Activated CD8-positive, alpha-beta T cell treated with anti-CD3 and anti-CD28 coated beads for 36 hours (primary cell): ENCODE results near the gene SMIM12. TPM values are rescaled to one million over a fixed set of nuclear protein-coding genes. Genes with fewer than 3 reads are reported as not detected.

ENCODE experiments used
- ATAC-seq: fragments of 200-7000 bp; cut with Tn5 transposase; one replicate; pipeline ENCODE4 v1.10.0; 2021; ENCODE audit warnings: mild to moderate bottlenecking, moderate library complexity
- CTCF ChIA-PET: fragments of 350-600 bp; sonication (Branson Sonifier 250); formaldehyde crosslinking; loops from one replicate; lab custom pipeline; 2021; ENCODE audit warnings: antibody characterized with exemption; lab: Charles Lee
- POLR2A ChIA-PET: fragments of 350-600 bp; sonication (Branson Sonifier 250); formaldehyde crosslinking; loops from one replicate; lab custom pipeline; 2021; ENCODE audit warnings: antibody characterized with exemption; lab: Charles Lee
- DNase-seq: peaks from one replicate; pipeline ENCODE4 v3.0.0-alpha.2; 2020
- H3K27ac Mint-ChIP-seq: one replicate; pipeline ENCODE4 v1.8.0; 2021; ENCODE audit warnings: mild to moderate bottlenecking, mixed read lengths
- H3K27me3 Mint-ChIP-seq: one replicate; pipeline ENCODE4 v1.8.0; 2021; ENCODE audit warnings: mixed read lengths
- H3K36me3 Mint-ChIP-seq: one replicate; pipeline ENCODE4 v1.8.0; 2021; ENCODE audit warnings: low read depth, mixed read lengths
- H3K4me1 Mint-ChIP-seq: one replicate; pipeline ENCODE4 v1.8.0; 2021; ENCODE audit warnings: low read depth, mixed read lengths
- H3K4me3 Mint-ChIP-seq: one replicate; pipeline ENCODE4 v1.8.0; 2021; ENCODE audit warnings: mild to moderate bottlenecking, moderate library complexity, mixed read lengths
- H3K9me3 Mint-ChIP-seq: one replicate; pipeline ENCODE4 v1.8.0; 2021; ENCODE audit warnings: mixed read lengths
- intact Hi-C: fragments of 100-400 bp; cut with micrococcal nuclease; formaldehyde crosslinking; loops from one replicate; pipeline ENCODE4 v1.10.0; 2022
- total RNA-seq, 2 experiments: library from RNA; stranded (reverse); gene quantifications; one replicate each; pipeline ENCODE4 v1.2.3, GENCODE V29; 2021
- TF ChIP-seq, protein P1 (sequence below): fragments of 200-600 bp; IDR thresholded peaks from one replicate; pipeline ENCODE4 v1.8.0; 2022; ENCODE audit warnings: antibody characterized with exemption, mild to moderate bottlenecking

The SMIM12 gene
- total RNA-seq, 2 experiments from 2014 or later: 36.6 to 37.5 TPM

DNA sequence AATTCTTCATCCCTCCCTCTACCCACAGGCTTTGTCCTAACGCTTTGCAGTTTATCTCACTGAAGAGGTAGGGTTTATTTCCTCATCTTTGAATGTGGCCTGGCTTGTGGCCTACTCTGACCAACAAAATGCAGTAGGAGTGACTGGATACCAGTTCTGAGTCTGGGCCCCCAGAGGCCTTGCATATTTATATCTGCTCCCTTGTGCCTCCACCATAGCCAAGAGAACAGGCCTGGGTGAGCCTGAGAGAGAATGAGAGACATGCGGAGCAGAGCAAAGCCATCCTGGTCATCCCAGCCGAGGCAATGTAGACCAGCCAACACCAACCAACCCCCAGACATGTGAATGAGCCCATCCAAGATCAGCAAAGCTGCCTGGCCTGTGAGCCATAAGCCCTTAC is 30.3 kb downstream of the SMIM12 start:
- Mint-ChIP-seq H3K4me3 (no peak overlapping the region), H3K27ac (no peak overlapping the region), H3K4me1 (no peaks in the 10 kb centered on the region), H3K27me3 (no peaks in the 10 kb centered on the region), H3K9me3 (no peaks in the 10 kb centered on the region), H3K36me3 (no peaks in the 10 kb centered on the region)
- ChIA-PET POLR2A (no interaction called here), CTCF (no interaction called here)
- TF ChIP-seq, protein P1, sequence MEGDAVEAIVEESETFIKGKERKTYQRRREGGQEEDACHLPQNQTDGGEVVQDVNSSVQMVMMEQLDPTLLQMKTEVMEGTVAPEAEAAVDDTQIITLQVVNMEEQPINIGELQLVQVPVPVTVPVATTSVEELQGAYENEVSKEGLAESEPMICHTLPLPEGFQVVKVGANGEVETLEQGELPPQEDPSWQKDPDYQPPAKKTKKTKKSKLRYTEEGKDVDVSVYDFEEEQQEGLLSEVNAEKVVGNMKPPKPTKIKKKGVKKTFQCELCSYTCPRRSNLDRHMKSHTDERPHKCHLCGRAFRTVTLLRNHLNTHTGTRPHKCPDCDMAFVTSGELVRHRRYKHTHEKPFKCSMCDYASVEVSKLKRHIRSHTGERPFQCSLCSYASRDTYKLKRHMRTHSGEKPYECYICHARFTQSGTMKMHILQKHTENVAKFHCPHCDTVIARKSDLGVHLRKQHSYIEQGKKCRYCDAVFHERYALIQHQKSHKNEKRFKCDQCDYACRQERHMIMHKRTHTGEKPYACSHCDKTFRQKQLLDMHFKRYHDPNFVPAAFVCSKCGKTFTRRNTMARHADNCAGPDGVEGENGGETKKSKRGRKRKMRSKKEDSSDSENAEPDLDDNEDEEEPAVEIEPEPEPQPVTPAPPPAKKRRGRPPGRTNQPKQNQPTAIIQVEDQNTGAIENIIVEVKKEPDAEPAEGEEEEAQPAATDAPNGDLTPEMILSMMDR: no peak
- DNase-seq: no peak
- ATAC-seq: no peak
- intact Hi-C loops: no loop called here

DNA sequence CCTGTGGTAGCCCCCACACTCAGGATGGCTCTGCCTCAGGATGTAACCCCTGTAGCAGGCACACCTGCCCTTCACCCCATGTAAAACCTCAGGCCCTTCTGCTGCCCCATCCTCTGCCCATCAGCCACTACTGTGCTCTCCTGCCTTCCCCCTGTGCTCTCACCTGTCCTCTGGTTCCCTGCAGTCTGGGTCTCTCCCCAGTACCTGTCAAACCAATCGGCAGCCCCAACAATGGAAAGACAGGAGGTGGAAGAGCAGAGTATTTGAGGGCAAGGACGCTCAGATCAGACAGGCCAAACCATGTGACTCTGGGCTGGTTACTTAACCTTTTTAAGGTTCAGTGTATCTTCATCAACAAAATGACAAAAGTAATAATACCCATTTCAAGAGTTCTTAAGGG is 30.9 kb downstream of the SMIM12 start:
- ATAC-seq (no peak), DNase-seq (no peak)
- H3K9me3 Mint-ChIP-seq: no peaks in the 10 kb centered on the region
- H3K4me3 Mint-ChIP-seq: no peak overlapping the region
- TF ChIP-seq, protein P1: no peak
- intact Hi-C loops: no loop called here
- H3K27ac Mint-ChIP-seq: no peak overlapping the region
- H3K27me3 Mint-ChIP-seq: no peaks in the 10 kb centered on the region
- CTCF ChIA-PET: no interaction called here
- H3K36me3 Mint-ChIP-seq: no peaks in the 10 kb centered on the region
- POLR2A ChIA-PET: no interaction called here
- no peaks in the 10 kb centered on the region for H3K4me1 Mint-ChIP-seq

DNA sequence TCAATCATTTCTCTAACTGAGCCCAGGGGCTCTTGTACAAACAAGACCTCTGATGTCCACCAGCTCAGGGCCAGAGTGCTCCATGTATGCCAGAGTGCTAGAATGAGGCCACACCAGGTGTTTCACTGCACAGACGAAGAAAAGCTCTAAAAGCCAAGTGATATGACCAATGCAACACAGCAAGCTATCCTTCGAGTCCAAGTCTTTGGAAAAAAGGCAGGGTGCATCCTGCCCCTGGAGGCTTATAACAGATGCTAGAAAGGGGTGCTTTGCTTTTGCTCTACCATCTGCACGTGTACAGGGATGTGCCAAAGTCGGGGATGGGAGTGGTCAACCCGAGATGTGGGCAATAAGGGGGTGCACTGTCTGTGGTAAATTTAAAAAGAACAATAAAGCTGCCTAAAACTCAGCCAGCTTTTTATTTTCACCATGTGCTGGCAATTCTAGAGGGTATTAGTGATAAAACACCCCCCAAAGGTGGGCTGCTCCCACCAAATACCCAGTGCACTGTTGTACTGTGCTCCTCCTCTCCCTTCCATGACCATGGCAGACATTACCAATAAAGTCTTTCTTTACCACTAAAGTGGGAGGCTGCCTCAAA is 32.1 kb downstream of the SMIM12 start:
- ChIA-PET POLR2A (interaction anchor here (0.6 kb wide), 1 partner anchor 546 kb away, joined by 3 read pairs; no protein-coding TSS in a partner anchor), CTCF (interaction anchor here (1.1 to 1.2 kb wide), 2 partner anchors 25 to 41 kb away, joined by 3 read pairs; no protein-coding TSS in a partner anchor)
- no peaks in the 10 kb centered on the region for H3K36me3 Mint-ChIP-seq
- DNase-seq (no peak), ATAC-seq (no peak)
- intact Hi-C loops: no loop called here
- TF ChIP-seq, protein P1: no peak
- no peaks in the 10 kb centered on the region for H3K27me3 Mint-ChIP-seq
- no peak overlapping the region for H3K27ac Mint-ChIP-seq
- H3K4me3 Mint-ChIP-seq: no peak overlapping the region
- H3K9me3 Mint-ChIP-seq: no peaks in the 10 kb centered on the region
- no peaks in the 10 kb centered on the region for H3K4me1 Mint-ChIP-seq

DNA sequence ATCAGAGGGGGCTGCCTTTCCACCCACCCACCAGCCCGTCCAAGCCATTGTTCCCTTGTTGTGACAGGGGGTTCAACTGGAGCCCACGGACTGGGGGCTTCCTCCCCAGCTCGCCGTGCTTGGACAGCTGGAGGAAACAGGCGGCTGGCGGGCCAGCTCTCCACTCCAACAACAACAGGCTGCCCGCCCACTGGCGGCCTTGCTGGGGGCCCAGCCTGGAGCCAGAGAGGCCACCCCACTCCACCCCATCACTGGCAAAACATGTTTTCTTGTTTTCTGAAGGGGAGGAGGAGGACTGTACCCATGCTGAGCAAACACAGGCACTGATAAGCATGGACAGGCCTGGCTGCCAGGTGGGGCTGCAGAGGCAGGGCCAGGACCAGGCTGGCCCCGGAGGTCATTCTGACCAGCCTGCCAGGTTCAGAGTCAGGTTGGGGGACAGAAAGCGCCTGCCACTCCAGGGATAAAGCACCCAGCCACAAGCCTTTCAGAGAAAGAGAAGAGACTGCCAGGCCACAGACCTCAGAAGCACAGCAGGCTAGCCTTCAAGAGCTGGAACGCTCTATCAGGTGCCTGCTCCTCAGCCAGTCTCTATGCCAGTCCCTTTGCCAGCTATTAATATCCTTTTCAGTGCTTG is 34.0 kb downstream of the SMIM12 start:
- no peaks in the 10 kb centered on the region for H3K9me3 Mint-ChIP-seq
- DNase-seq (no peak), ATAC-seq (no peak)
- intact Hi-C loops: no loop called here
- CTCF ChIA-PET: interaction anchor here (1.1 kb wide), 1 partner anchor 27 kb away, joined by 3 read pairs; no protein-coding TSS in a partner anchor
- no peak overlapping the region for H3K27ac Mint-ChIP-seq
- no peaks in the 10 kb centered on the region for H3K36me3 Mint-ChIP-seq
- no peak overlapping the region for H3K4me3 Mint-ChIP-seq
- H3K27me3 Mint-ChIP-seq: no peaks in the 10 kb centered on the region
- TF ChIP-seq, protein P1: no peak
- H3K4me1 Mint-ChIP-seq: no peaks in the 10 kb centered on the region
- POLR2A ChIA-PET: no interaction called here

- Mint-ChIP-seq H3K36me3 (no peaks in the 10 kb centered on the region), H3K4me3 (no peak overlapping the region), H3K4me1 (no peaks in the 10 kb centered on the region), H3K9me3 (no peaks in the 10 kb centered on the region), H3K27me3 (no peaks in the 10 kb centered on the region), H3K27ac (no peak overlapping the region)
- ChIA-PET CTCF (interaction anchor here (0.9 kb wide), 1 partner anchor 24 kb away, joined by 3 read pairs; no protein-coding TSS in a partner anchor), POLR2A (interaction anchor here (1.2 kb wide), 1 partner anchor 33 kb away, joined by 3 read pairs; no protein-coding TSS in a partner anchor)
- intact Hi-C loops: no loop called here
- TF ChIP-seq, protein P1: no peak
- ATAC-seq: no peak
- no peak for DNase-seq
Measured at GRCh38 chr1:34824817-34825454, 34.6 kb downstream of the SMIM12 start.
